ENCODE results near the gene MORN2. TPM values are rescaled to one million over a fixed set of nuclear protein-coding genes. Genes with fewer than 3 reads are reported as not detected.

MORN2 gene
- total and polyA plus RNA-seq, 2 of the 13 experiments (the other 11 are each of a cell fraction or from before 2014, with no cell fraction given) = 7.0 to 28.0 TPM

GRCh38 chr2:38875576-38876367, at the start of gene MORN2, which contains the start of gene DHX57 (continued):
- TF ChIP-seq ZSCAN21 (CRISPR knock-in tag; IDR thresholded peaks at IDR 0.05; ENCODE audit: borderline replicate concordance) (peak; percentile 44; the same call in 1 of the 2 replicates), SRSF4 (IDR thresholded peaks at IDR 0.05; ENCODE audit: low read depth, low read length, poor library complexity, severe bottlenecking) (no peak), ZFP36L1 (CRISPR knock-in tag; IDR thresholded peaks at IDR 0.05) (0 out of 2 replicates have a peak, but pooled peaks have one; percentile 20), ZNF550 (CRISPR knock-in tag; IDR thresholded peaks at IDR 0.05; ENCODE audit: borderline replicate concordance) (0 out of 2 replicates have a peak, but pooled peaks have one; percentile 91), SATB2 (CRISPR knock-in tag; IDR thresholded peaks at IDR 0.05) (no peak), SRSF9 (IDR thresholded peaks at IDR 0.05; ENCODE audit: borderline replicate concordance, insufficient read depth, low read depth, low read length, poor library complexity, severe bottlenecking) (no peak), ZBTB49 (CRISPR knock-in tag; IDR thresholded peaks at IDR 0.05; ENCODE audit: borderline replicate concordance) (no peak; the same call in 1 of the 2 replicates), ZNF615 (CRISPR knock-in tag; IDR thresholded peaks at IDR 0.05; ENCODE audit: borderline replicate concordance) (0 out of 2 replicates have a peak, but pooled peaks have one; percentile 74), ZNF589 (CRISPR knock-in tag; conservative IDR thresholded peaks at IDR 0.05) (no peak), ZNF746 (CRISPR knock-in tag; IDR thresholded peaks at IDR 0.05) (peak; percentile 83), HNRNPH1 (optimal IDR thresholded peaks at IDR 0.05; ENCODE audit: low read depth, low read length) (no peak), AHR (CRISPR knock-in tag; IDR thresholded peaks at IDR 0.05) (peak; percentile 95), ZNF350 (CRISPR knock-in tag; IDR thresholded peaks at IDR 0.05; ENCODE audit: borderline replicate concordance, low read depth) (peak; percentile 89; the same call in 1 of the 2 replicates), ZBTB34 (CRISPR knock-in tag; IDR thresholded peaks at IDR 0.05) (peak; percentile 77), HBP1 (CRISPR knock-in tag; IDR thresholded peaks at IDR 0.05; ENCODE audit: low read depth) (peak; percentile 84; the same call in 1 of the 2 replicates), POLR2AphosphoS5 (IDR thresholded peaks at IDR 0.05; ENCODE audit: low read depth, low read length) (peak; percentile 84), CEBPB (IDR thresholded peaks at IDR 0.05; ENCODE audit: borderline replicate concordance, low read depth, low read length) (no peak), NFIC (IDR thresholded peaks at IDR 0.05; ENCODE audit: low read length) (no peak), ZNF546 (CRISPR knock-in tag; conservative IDR thresholded peaks at IDR 0.05) (peak; percentile 86), MAZ (IDR thresholded peaks at IDR 0.05; ENCODE audit: borderline replicate concordance, low read depth, low read length) (peak; percentile 42; the same call in 1 of the 2 replicates), MAZ (CRISPR knock-in tag; IDR thresholded peaks at IDR 0.05; ENCODE audit: low read depth) (peak; percentile 90), HNF4A (CRISPR knock-in tag; IDR thresholded peaks at IDR 0.05) (peak; percentile 69), ZBTB21 (CRISPR knock-in tag; IDR thresholded peaks at IDR 0.05) (no peak), TEAD2 (CRISPR knock-in tag; IDR thresholded peaks at IDR 0.05) (no peak), ZNF30 (CRISPR knock-in tag; IDR thresholded peaks at IDR 0.05) (no peak; the same call in 1 of the 2 replicates)
